Right renal cortex interstitium (tissue), 3 donors: ENCODE results near the gene RAMP1. TPM values are rescaled to one million over a fixed set of nuclear protein-coding genes. Genes with fewer than 3 reads are reported as not detected.
"Not testable (repeated sequence)": the region's sequence is repeated elsewhere in the genome, so short reads cannot be mapped to it uniquely, and the experiment has no call there.

Experiments
- DNase-seq, 3 donors: peaks; one replicate each; pipeline ENCODE4 v3.0.0-alpha.2; 2013; ENCODE audit warnings: low read depth in 3 of 3, low spot score in 2 of 3
- polyA plus RNA-seq, 3 donors: library from polyadenylated mRNA; unstranded; fragments of 120-200 nt; gene quantifications; one replicate each; pipeline ENCODE4 v1.2.1, GENCODE V29; 2013; ENCODE audit not compliant: insufficient read length in 3 of 3

Gene RAMP1
- polyA plus RNA-seq, 3 donors, result 2.3 to 6.6 (median 2.7) TPM

- DNase-seq, result no peak
Measured at GRCh38 chr2:237940828-237941227, 81.4 kb downstream of the RAMP1 start.

DNA sequence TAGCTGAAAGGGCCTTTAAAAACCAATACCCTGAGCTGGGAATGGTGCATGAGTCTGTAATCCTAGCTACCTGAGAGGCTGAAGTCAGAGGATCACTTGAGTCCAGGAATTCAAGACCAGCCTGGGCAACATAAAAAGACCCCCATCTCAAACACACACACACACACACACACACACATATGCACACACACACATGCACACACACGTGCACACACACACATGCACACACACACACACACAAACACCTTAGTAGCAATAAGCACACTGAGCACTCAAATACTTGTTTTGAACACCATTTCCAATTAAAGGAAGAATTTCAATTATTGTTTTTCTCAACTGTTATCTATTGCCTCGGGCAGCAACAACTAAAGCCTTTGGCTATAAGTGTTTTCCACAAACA lies 81.8 kb downstream of the RAMP1 start:
- no peak for DNase-seq

DNA sequence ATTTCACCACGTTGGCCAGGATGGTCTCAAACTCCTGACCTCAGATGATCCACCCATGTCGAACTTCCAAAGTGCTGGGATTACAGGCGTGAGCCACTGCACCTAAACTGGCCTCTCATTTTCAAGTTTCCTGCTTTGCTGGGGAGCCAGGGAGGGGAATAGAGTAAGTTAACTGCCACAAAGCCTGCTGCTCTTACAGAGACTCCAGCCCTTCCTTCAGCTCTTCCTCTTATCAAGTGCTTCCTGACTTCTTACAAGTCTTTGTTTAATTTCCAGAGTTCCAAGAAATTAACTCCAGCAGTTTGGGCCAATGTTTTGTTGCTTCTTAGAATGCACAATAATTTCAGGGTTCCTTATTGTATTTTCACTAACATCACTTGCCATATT lies 83.1 kb downstream of the RAMP1 start:
- DNase-seq, result no peak

GRCh38 chr2:237943395-237944094 lies 84.1 kb downstream of the RAMP1 start:
- no peak for DNase-seq

GRCh38 chr2:237944302-237944701 lies 84.9 kb downstream of the RAMP1 start:
- DNase-seq, result no peak

- DNase-seq, result no peak
Measured at GRCh38 chr2:237946423-237946822, 87.0 kb downstream of the RAMP1 start.

DNA sequence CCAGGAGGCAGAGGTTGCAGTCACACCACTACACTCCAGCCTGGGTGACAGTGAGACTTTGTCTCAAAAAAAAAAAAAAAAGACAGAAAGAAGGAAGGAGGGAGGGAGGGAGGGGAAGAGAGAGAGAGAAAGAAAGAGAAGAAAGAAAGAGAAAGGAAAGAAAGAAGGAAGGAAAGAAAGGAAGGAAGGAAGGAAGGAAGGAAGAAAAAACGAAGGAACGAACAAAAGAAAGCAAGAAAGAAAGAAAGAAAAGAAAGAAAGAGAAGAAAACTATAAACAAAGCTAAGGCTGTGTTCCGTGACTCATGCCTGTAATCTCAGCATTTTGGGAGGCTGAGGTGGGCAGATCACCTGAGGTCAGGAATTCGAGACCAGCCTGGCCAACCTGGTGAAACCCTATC lies 91.9 kb downstream of the RAMP1 start:
- not testable (repeated sequence) for DNase-seq

DNA sequence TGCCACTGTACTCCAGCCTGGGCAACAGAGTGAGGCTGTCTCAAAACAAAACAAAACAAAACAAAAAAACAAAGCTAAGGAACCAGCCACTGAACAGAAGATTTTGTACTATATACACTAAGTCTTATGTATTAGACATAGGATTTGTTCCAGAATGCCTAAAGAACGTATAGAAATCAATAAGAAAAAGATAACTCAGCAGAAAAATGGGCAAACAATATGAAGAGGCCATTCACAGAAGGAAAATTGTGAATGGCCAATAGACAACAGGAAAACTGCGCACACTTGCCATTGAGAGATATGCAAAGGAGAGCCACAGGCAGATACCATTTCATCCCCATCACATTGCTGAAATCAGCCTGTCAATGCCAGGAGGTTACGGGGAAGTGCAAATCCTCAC lies 92.5 kb downstream of the RAMP1 start:
- DNase-seq, result no peak

DNA sequence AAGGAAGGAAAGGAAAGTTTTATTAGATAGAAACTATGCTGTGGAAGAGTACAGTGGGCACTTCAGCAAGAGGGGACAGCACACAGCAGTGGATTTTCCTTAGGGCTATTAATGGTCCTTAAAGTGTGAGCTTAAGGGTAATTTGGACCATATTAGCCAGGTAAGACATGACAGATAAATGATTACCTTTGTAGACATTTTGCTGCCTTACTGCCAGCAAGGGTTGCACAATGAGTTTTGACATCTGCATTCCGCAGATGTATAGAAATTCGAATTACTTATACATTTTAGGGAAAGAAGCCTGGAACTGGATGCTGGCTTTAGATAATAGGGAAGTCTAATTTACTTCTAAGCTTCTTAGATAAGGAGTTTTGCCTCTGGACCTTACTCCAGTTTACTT lies 93.4 kb downstream of the RAMP1 start:
- no peak for DNase-seq

DNA sequence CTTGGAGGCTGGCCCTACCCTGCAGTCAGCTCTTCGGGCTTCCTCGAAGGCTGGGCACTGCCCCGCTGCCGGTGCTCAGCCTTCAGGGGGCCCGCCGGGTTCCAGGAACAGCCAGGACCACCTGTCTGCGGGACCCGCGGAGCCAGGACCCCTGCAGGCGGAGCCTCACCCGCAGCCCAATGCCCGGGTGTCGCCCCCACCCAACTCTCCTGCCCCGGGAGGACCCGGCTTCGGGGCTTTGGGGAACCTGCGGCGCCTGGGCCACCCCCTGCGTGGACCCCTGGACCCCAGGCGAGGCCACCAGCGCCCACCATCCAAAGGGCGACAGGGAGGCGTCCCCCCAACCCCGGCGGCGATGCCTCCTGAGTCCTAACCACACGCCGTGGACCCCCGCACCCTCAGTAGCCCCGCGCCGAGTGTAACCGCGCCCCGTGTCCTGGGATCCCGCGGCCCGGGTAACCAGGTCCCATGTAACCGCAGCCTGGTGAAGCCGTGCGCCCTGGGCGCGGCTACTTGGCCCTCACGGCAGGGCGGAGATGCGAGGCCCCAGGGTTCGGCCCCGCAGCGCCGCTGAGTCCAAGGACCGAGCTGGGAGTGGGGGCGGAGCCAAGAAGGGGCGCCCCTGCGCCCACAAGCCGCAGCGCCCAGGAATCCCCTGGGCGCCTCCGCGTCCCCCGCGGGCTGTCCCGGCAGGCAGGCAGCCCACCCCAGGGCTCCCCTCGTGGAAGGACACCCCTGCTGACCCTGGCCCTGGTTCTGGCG lies 96.4 kb downstream of the RAMP1 start:
- no peak for DNase-seq

DNA sequence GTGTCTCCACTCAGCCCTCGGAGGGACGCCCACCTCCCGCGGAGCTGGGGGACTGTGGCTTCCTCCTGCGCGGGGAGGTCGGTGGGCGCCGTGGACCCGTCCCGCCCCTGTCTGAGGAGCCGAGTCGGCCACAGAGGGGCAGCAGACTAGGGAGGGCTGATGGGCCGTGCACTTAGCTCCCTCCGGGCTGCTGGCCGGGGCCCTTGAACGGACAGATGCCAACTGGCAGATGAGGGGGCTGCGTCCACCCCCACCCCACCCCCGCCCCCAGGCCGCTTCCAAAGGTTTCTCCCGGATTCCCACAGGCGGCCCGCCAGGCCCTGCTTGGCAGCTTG lies 96.9 kb downstream of the RAMP1 start:
- no peak for DNase-seq

DNA sequence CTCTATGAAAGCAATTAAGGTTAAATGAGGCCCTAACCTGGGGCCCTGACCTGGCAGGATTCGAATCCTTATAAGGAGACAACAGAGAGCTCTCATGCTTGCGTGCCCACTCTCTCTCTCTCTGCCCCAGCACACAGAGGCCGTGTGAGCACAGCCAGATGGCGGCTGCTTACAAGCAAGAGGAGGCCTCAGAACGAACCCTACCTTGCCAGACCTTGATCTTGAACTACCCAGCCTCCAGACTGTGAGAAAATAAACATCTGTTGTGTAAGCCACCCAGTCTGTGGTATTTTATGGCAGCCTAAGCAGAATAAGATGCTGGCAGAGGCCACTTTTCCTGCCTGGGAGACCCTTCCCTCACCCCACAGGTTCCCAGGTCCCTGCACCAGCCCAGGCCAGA lies 102.2 kb downstream of the RAMP1 start:
- no peak for DNase-seq

Other genes with a start within 250 kb of the RAMP1 start
- gene LRRFIP1, start 232.0 kb upstream of the RAMP1 start, polyA plus RNA-seq, result 10 to 100 TPM; 90.4 to 97.6 (median 93.6) TPM
- gene RBM44, start 60.8 kb upstream of the RAMP1 start, polyA plus RNA-seq, result under 1 TPM; 0.29 to 0.51 (median 0.50) TPM
- 10 to 100 TPM; 42.7 to 47.3 (median 45.3) TPM for gene UBE2F, start 107.4 kb downstream of the RAMP1 start, polyA plus RNA-seq
- 10 to 100 TPM; 21.1 to 30.3 (median 27.2) TPM for gene SCLY, start 201.4 kb downstream of the RAMP1 start, polyA plus RNA-seq
- 1 to 10 TPM in 2 of 3 donors, under 1 TPM in 1; 0.39 to 1.4 (median 1.3) TPM for gene ESPNL, start 240.7 kb downstream of the RAMP1 start, polyA plus RNA-seq